ENCODE measurements around the gene CYB561D1. TPM values are rescaled to one million over a fixed set of nuclear protein-coding genes. Genes with fewer than 3 reads are reported as not detected.

Gene CYB561D1
- total and polyA plus RNA-seq, 9 of the 15 experiments (the other 6 are each of a cell fraction or from before 2014, with no cell fraction given), result 0.71 to 7.2 (median 3.5) TPM

DNA sequence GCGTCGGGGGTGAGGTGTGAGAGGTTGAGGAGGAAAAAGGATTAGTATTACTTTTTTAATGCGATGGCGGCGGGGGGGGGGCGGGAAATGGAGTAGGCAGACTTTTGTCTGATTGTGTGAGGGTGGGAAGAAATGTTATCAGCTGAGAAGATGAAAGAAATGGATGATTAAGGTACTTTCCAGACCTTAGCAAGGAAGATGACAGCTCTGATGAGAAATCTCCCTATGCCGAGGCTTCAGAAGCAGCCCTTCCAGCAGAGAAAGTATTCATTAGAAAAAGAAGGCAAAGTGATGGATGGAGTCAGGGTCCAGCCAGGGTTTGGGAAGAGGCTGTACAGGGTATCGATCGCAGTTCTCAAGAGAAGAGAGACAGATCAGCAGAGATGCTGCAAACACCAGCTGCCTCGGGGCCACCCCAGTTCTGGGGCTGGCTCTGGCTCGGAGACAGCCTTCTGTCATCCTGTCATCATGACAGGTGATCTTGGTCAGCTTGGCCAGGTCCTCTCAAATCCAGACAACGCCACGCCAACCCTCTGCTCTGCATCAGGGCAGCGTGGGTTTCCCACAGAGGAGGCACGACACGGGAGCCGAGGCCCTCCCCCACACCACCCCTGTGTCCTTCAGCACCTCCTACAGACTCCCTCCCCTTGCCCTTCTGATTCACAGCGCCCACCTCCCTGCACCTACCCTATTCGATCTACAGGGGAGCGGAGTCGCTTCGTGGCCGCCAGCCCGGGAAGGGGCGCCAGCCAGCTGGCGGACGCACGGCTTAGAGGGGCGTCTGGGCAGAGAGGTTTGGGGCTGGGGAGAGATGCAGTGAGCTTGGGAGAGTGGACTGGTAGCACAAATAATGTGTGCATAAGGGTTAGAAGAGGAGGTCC lies 10.9 kb upstream of the CYB561D1 start (continued):
- TF ChIP-seq, protein P1, sequence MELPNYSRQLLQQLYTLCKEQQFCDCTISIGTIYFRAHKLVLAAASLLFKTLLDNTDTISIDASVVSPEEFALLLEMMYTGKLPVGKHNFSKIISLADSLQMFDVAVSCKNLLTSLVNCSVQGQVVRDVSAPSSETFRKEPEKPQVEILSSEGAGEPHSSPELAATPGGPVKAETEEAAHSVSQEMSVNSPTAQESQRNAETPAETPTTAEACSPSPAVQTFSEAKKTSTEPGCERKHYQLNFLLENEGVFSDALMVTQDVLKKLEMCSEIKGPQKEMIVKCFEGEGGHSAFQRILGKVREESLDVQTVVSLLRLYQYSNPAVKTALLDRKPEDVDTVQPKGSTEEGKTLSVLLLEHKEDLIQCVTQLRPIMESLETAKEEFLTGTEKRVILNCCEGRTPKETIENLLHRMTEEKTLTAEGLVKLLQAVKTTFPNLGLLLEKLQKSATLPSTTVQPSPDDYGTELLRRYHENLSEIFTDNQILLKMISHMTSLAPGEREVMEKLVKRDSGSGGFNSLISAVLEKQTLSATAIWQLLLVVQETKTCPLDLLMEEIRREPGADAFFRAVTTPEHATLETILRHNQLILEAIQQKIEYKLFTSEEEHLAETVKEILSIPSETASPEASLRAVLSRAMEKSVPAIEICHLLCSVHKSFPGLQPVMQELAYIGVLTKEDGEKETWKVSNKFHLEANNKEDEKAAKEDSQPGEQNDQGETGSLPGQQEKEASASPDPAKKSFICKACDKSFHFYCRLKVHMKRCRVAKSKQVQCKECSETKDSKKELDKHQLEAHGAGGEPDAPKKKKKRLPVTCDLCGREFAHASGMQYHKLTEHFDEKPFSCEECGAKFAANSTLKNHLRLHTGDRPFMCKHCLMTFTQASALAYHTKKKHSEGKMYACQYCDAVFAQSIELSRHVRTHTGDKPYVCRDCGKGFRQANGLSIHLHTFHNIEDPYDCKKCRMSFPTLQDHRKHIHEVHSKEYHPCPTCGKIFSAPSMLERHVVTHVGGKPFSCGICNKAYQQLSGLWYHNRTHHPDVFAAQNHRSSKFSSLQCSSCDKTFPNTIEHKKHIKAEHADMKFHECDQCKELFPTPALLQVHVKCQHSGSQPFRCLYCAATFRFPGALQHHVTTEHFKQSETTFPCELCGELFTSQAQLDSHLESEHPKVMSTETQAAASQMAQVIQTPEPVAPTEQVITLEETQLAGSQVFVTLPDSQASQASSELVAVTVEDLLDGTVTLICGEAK (IDR thresholded peaks at IDR 0.05), result 0 out of 2 replicates have a peak, but pooled peaks have one; percentile 23
- TF ChIP-seq, protein P1 (CRISPR knock-in tag; IDR thresholded peaks at IDR 0.05), result no peak
- TF ChIP-seq MCM5 (IDR thresholded peaks at IDR 0.05; ENCODE audit: low read depth) (no peak), RHOXF2B (CRISPR knock-in tag; conservative IDR thresholded peaks at IDR 0.05) (0 out of 2 replicates have a peak, but pooled peaks have one; percentile 34), ATF7 (IDR thresholded peaks at IDR 0.05) (no peak), MAZ (CRISPR knock-in tag; conservative IDR thresholded peaks at IDR 0.05 in 1 of 2, IDR thresholded peaks at IDR 0.05 in 1 of 2) (peak in 1 of 2 experiments; percentile 26; a peak in 2 of 4 replicates), LCOR (CRISPR knock-in tag; IDR thresholded peaks at IDR 0.05) (0 out of 2 replicates have a peak, but pooled peaks have one; percentile 44), MXI1 (IDR thresholded peaks at IDR 0.05; ENCODE audit: low read depth, low read length) (no peak), TAF15 (IDR thresholded peaks at IDR 0.05; ENCODE audit: low read depth, low read length) (0 out of 2 replicates have a peak, but pooled peaks have one; percentile 29), SAFB2 (IDR thresholded peaks at IDR 0.05; ENCODE audit: borderline replicate concordance, low read depth, low read length, severe bottlenecking) (no peak), ATF1 (CRISPR knock-in tag; IDR thresholded peaks at IDR 0.05) (no peak), ATF1 (tag; IDR thresholded peaks at IDR 0.05) (no peak), SNIP1 (IDR thresholded peaks at IDR 0.05; ENCODE audit: low read depth) (no peak), POLR3A (IDR thresholded peaks at IDR 0.05; ENCODE audit: borderline replicate concordance, extremely low read depth, insufficient read depth, insufficient read length) (no peak)
- TF ChIP-seq, protein P2, sequence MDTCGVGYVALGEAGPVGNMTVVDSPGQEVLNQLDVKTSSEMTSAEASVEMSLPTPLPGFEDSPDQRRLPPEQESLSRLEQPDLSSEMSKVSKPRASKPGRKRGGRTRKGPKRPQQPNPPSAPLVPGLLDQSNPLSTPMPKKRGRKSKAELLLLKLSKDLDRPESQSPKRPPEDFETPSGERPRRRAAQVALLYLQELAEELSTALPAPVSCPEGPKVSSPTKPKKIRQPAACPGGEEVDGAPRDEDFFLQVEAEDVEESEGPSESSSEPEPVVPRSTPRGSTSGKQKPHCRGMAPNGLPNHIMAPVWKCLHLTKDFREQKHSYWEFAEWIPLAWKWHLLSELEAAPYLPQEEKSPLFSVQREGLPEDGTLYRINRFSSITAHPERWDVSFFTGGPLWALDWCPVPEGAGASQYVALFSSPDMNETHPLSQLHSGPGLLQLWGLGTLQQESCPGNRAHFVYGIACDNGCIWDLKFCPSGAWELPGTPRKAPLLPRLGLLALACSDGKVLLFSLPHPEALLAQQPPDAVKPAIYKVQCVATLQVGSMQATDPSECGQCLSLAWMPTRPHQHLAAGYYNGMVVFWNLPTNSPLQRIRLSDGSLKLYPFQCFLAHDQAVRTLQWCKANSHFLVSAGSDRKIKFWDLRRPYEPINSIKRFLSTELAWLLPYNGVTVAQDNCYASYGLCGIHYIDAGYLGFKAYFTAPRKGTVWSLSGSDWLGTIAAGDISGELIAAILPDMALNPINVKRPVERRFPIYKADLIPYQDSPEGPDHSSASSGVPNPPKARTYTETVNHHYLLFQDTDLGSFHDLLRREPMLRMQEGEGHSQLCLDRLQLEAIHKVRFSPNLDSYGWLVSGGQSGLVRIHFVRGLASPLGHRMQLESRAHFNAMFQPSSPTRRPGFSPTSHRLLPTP (IDR thresholded peaks at IDR 0.05; ENCODE audit: borderline replicate concordance, extremely low read depth, insufficient read length), result no peak

All from K562 (cell line).